Fibroblast of skin of left quadriceps (primary cell): Measurements from ENCODE around the gene COL18A1.

Experiments used
- DNase-seq, 2 experiments: peaks; one replicate each; pipeline ENCODE4 v3.0.0-alpha.2; 2013; ENCODE audit warnings: low read depth in 2 of 2

COL18A1 gene

DNA sequence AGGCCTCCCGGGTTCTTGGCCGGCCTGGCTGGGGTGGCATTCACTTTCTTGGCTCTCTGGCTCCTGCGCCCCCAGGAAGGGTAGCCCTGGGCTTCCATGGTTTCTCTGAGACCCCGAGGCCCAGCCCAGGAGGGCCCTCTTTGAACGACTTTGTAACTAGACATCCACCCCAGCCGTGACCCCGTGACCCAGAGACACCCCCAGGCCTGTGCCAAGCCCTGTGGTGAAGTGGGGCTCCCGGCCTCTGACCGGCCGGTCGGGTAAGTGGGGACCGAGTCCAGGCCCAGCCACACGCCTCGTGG is 64.0 kb downstream of the COL18A1 start:
- no peak for DNase-seq

DNA sequence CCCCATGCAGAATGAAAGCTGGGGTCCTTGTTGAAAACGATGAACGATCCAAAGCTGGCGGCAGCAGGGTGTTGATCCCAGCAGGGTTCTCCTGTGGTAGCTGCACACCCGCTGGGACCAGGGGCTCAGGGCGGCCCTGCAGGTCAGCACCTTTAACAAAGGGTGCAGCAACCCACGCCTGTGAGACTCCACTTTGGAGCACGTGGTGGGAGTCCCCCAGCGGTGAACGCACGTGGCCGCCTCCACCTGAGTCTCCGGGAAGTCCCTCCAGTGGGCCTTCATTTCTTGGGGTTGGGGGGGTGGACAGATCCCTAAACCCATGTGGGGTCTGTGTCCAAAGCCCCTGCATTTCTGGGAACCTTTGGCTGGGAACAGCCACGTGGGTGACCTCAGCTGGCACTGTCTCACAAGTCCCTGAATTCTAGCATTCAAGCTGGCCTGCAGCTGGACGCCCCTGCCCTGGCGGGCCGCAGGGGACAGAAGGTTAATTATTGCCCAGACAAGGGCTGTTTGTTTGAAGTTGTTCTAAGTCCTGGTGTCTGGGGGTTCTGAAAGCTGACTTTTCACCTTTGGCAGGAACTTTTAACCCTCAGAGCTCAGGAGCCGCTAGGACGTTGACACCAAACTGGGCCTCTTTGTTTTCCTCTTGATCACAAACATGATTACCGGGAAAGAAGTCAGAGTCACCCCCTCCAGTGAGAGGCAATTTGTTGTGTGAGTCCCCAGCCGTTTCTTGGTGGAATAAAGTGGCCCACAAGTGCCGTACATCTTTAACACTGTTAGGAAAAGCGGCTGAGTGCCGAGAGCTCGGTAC is 64.5 kb downstream of the COL18A1 start:
- DNase-seq, result no peak

DNA sequence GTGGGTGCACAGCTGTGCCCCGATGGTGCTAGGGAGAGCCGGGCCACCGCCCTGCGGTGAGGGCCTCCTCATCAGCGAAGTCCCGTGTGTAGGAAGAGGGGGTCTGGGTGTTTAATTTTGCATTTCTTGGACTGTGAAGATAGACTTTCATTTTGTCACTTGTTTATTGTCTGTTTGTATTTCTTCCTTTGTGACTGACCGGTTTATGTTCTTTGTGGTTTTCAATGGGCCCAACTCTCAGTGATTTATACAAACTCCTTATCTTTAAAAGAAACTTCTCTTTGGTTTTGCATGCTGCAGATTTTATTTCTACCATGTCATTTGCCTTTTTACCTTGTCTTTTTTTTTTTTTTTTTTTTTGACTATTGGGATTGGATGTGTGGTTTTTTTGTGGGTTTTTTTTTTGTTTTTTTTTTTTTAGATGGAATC is 65.1 kb downstream of the COL18A1 start:
- DNase-seq, result no peak

DNA sequence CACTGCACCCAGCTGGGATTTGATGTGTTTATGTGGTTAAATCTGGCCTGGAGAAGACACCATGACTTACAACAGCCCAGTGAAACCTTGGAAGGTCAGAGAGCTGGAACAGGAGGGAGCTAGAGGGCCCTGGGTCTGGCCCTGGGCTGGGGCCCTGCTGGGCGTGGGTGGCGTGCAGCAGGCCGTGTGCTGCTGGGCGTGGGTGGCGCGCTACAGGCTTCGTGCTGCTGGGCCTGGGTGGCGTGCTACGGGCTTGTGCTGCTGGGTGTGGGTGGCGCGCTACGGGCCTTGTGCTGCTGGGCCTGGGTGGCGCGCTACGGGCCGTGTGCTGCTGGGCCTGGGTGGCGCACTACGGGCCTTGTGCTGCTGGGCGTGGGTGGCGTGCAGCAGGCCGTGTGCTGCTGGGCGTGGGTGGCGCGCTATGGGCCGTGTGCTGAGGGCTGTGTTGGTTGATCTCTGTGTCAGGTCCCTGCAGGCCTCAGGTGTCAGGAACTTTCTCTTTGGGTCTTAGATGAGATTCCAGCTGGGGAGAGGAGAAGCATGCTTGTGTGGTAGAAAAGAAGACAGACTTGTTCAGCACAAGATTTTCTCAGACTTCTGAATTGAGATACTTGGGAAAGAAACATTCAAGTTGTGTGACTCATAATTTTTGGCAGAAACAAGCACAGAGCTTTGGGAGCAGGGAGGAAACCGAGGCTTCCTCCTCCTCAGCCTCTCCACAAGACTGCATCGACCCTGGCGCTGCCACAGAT is 66.0 kb downstream of the COL18A1 start:
- peak; percentile 71 to 74 for DNase-seq

DNA sequence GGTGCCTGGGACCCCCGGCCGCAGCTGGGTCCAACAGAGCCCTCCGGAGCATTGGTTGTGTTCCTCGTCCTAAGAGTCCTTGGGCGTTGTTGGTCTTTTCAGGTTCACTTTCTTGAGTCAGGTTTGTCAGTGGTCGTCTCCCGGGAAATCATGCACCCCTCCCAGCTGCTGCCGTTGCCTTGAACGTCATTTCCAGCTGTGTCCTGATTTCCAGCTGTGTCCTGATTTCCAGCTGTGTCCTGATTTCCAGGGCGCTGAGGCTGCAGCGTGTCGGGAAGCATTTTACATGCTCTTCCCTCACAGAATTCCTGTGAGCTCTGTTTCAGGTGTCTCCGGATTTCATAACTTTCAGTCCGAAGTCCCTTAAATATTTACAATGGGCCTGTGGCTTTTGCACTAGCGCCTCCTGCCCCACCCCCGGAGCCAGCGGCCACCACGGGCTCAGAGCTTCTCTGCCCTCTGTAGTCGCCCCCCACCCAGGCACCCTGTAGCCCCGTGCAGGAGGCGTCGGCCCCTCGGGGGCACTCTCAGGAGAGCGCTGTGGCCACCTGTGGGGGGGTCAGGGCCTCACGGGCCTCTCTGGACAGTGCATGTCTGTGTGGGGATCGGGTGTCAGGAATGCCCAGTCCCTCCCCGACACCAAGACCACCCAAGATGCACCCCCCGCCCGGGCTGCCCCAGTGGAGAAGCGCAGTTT is 66.7 kb downstream of the COL18A1 start:
- no peak for DNase-seq

DNA sequence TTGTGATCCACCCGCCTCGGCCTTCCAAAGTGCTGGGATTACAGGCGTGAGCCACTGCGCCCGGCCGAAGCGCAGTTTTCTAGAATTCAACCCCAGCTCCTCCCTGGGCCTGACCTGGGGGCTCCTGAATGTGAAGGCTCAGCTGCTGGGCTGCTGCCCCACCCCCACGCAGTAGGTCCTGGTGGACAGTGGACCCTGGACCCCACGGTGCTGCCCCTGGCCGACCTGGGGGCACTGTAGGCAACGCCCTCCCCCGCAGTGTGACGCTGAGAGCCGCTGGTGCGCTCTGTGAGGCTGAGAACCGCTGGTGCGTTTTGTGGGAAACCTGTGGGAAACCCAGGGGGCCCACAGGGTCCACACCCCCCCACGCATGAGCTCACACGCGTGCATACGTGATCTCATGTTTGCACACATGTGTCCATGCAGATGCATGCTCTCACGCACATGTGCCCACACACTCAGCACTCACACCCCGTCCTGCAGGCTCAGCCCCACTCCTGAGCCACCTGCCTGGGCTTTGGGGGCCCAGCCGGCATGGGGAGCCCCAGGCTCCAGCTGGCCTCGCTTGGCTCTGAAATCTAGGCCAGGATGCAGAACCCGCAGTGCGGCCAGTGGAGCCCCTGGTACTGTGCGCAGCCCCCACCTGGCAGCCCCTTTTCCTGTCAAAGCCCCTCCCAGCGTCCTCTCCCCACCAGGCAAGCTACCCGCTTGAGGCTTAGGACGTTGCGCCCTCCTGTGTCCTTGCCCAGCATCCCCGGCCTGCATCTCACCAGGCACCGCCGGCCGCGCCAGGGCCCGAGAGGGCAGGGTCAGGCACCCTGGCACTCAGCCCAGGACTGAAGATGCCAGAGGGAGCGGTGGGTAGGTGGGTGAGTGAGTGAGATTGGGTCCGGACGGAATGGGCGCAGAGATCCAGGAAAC is 67.7 kb downstream of the COL18A1 start:
- DNase-seq, result no peak

DNA sequence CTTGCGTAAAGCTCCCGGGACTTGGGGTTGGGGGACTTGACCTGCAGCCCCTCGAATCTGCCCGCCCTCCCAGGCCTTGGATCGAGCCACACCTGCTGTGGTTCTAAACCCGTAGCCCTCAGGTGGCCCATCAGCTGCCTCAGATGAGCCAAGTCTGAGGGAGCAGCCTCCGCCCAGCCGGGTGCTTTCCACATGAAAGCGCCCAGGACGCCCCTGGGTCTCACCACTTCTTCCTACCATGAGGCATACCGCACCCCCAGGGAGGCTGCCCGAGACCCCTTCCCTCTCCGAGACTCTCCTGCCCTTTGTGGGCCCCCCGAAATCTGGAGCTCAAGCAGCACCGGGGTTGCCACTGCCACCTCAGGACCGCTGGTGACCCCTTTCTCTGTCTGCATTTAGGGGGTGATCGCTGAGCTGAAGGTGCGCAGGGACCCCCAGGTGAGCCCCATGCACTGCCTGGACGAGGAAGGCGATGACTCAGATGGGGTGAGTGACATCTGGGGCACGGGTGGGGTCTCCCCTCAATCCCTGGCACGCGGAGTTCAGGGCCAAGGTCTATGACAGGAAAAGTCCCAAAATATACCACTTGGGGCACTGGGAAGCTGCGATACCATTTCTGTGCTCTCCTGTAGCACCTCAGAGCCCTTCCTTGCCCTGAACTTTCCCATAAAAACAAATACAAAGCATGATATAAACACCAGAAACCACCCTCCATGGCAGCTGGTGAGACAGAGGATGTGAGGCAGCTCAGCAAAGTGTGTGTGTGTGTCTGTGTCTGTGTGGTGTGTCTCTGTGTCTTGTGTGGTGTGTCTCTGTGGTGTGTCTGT is 68.7 kb downstream of the COL18A1 start:
- no peak for DNase-seq

DNA sequence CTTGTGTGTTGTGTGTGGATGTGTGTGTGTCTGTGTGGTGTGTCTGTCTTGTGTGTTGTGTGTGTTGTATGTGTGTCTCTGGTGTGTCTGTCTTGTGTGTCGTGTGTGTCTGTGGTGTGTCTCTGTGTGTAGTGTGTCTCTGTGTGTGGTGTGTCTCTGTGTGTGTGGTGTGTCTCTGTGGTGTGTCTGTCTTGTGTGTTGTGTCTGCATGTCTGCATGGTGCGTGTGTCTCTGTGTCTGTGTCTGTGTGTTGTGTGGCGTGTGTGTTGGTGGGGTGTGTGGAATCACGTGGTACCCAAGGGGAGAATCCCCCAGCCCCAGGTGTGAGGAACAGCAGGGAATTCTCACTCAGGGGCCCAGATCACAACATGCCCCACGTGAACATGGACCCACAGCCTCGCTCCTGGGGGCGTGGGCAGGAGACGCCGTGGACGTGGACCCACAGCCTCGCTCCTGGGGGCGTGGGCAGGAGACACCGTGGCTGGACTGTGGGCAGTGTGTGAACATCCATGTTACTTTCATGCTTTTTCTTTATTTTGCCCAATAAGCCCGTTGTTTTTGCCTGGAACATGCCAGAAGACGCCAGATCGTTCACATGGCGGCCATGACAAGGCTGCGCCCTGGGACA is 69.5 kb downstream of the COL18A1 start:
- DNase-seq, result no peak

DNA sequence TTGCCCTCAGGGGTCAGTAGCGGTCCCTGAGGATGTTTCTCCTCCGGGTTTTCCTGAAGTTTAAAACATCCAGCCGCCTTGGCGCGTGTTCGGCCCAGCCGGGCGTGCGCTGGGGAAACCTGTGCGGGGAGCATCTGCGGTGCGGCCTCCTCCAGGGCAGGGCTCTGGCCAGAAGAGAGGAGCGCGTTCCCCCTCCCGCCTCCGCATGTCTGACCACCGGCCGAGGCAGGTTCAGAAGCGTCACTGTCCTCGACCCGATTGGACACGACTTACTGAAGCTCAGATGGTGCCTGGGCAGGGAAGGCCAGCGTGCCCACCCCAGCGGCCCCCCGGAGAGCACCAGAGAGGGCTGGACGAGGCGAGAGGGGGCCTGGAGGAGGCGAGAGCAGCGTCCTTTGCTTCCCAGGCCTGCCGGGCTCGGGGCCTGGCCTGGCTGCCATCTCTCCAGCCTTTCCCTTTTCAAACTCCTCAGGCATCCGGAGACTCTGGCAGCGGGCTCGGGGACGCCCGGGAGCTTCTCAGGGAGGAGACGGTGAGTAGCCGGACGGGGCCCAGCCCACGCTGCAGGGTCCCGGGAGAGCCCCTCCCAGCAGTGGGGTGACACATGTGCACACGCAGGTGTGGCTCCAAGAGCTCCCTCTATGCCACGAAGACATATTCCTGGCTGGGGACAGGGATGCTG is 70.2 kb downstream of the COL18A1 start:
- no peak for DNase-seq

DNA sequence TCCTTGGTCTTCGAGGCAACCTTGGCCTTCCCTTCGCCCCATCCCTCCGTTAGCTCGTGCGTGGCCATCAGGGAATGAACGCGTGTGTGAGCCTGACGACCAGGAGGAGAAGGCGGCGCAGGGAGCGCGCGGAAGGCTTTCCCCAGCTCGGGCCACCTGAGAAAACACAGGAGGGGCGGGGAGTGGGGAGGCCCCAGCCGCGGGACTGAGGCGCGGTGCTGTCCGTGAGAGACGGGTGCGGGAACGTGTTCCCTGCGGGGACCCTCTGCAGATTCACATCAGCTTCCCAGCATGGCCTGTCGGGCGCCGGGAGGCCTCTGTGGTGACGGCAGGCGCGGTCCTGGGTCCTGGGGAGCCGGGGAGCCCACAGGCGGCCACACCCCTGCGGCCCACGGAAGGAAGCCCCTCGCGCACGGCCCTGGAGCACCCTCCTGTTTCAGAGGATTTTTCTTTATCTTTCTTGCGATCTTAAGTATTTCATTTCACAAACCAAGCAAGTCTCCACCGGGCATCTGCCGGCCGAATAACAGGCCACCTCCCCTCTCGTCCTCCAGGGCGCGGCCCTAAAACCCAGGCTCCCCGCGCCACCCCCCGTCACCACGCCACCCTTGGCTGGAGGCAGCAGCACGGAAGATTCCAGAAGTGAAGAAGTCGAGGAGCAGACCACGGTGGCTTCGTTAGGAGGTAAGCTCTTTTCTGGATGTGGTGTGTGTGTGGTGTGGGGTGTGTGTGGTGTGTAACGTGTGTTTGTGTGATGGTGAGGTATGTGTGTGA is 71.0 kb downstream of the COL18A1 start:
- DNase-seq, result no peak

DNA sequence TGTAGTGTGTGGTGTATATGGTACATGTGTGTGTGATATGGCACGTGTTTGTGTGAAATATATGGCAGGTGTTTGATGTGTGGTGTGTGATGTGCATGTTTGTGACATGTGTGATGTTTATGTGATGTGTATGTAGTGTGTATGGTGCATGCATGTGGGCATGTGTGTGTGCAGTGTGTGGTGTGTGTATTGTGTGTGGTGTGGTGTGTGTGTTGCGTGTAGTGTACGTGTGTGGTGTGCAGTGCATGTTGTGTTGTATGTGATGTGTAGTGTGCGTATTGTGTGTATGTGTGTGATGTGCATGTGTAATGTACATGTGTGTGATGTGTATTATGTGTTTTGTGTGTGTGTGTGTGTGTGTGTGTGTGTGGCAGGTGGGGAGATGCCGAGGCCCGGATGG is 71.6 kb downstream of the COL18A1 start:
- DNase-seq, result no peak

DNA sequence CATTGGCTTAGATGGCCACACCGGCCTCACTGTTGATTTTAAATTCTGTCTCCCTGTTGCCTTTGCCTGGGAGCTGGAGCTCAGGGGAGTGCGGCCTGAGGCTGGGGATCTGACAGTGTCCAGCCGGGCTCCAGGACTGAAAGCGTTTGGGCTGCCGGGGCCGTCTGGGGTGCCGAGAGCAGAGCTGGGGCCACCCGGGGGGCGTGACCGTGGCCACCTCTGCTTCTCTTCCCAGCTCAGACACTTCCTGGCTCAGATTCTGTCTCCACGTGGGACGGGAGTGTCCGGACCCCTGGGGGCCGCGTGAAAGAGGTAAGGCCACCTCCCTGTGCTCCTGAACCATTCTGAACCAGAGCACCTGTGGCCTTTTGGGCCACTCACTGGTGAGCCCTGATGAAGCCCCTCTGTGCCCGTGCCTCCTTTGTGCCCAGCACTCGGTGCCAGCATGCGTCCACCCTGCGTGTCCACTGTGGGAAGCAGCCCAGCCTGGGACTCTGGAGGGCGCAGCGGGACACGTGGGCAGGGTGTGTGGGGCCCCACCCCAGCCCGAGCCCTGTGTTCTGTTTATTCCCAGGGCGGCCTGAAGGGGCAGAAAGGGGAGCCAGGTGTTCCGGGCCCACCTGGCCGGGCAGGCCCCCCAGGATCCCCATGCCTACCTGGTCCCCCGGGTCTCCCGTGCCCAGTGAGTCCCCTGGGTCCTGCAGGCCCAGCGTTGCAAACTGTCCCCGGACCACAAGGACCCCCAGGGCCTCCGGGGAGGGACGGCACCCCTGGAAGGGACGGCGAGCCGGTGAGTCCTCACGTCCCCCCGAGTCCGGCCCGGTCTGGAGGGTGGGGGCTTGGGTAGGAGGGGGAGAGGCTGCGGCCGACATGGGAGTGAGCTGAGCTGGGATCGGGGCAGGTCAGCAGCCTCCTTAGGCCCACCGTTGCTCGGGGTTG is 72.5 kb downstream of the COL18A1 start:
- DNase-seq, result no peak

DNA sequence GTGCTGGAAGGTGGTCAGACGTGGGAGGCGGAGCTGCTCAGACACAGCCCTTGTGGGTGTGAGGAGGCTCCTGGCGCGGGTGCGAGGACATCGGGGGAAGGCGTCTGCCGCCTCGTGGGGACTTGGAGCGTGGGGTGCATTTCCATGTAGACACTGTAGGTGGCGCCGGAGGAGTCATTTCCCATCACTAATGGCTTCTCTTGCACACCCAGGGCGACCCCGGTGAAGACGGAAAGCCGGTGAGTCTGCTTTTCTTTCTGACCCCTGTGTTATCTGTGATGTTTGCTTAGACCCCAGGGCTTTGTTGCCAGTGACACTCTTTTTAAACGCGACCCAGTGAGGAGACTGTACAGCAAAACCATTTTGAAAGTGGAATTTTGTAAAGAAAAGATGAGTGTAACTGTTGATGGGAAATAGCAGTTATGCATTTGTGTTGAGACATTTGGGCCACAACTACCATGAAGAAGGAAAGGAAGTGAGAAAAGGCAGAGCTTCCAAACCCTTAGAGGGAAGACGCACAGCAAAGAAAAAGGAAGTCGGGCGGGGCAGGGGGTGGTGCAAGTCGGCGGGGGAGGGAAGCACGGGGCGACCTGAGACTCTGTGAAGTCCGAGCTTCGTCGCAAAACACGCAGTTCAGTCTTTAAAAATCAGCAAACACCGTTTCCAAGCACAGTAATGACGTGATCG is 73.3 kb downstream of the COL18A1 start:
- peak in 1 of 2 experiments; percentile 22 for DNase-seq

DNA sequence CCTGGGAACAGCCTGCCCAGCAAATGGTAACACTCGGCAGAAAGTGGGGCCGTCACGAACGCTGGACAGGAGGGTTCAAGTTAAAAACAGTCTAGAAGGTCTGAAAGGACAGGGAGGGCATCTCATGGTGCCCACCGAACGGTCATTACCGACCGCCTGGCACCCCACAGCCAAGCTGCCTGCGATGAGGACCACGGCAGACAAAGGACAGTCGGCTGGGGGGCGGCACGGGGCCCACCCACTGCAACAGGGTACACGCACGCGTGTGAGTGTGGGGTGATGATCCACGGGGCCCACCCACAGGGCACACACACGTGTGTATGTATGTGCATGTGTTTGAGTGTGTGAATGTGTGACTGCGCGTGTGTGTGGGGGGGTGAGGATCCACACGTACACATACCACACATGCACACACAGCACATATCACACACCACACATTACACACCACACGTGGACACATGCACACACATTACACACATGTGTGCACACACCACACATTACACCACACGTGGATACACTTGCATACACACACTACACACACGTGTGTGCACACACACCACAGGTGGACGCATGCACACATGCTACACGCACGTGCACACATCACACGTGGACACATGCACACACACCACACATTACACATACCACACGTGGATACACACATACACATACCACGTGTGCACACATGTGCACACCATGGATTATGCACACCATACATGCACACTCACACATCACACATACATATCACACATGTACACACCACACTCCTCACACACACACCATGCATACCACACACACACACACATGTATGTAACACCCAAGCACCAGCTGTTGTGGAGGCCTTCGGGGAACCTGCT is 74.1 kb downstream of the COL18A1 start:
- no peak for DNase-seq

DNA sequence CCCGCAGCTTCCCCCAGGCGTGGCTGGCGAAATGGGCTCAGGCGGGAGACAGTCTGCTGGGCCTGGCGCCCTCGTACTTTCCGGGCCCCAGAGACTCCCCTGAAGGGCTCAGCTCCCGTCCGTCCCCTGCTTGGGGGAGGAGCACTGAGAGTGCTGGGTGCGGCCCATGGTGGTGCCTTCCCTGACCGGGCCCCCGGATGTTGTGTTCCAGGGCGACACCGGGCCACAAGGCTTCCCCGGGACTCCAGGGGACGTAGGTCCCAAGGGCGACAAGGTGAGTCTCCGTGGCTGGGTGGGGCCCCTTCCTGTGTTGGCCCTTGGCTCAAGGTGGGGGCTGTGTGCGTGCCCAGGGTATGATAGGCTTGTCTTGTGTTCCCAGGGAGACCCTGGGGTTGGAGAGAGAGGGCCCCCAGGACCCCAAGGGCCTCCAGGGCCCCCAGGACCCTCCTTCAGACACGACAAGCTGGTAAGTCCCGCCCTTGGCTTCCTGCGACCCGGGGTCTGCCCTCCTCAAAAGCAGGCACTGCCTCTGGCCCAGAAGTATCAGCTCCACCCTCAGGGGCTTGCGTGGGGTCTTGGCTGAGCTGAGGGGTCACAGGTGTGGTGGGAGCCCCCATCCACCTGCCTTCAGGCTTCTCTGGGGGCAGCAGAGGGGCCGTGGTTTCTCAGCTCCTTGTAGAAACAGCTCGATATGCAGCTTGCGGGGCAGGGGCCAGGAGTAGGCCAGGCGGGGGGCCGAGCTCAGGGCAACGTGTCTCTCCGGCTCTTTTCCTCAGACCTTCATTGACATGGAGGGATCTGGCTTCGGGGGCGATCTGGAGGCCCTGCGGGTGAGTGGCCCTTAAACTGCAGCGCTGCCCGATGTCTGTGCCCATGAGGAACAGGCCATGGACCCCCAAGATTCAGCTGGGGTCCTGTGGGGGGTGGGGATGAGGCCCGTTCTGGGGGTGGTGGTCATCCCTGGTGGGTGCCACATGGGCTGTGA is 75.0 kb downstream of the COL18A1 start:
- no peak for DNase-seq
